SU-DHL-6 (cell line): Measurements from ENCODE around the gene CNTROB.

ENCODE experiments used
- H2AFZ ChIP-seq: fragments of 200-600 bp; sonication (generic); 2 replicates; pipeline ENCODE4 v1.6.1; 2014; ENCODE audit warnings: low read depth, mild to moderate bottlenecking, moderate library complexity, mixed read lengths, antibody characterized with exemption, low read length; ENCODE audit not compliant: severe bottlenecking
- H3F3A ChIP-seq: fragments of 200-600 bp; shearing (Covaris generic); 2 replicates; pipeline ENCODE4 v1.6.0; 2016; ENCODE audit warnings: antibody characterized with exemption, mild to moderate bottlenecking; ENCODE audit not compliant: insufficient read depth
- H3K27ac ChIP-seq: fragments of 200-600 bp; sonication (generic); 2 replicates; pipeline ENCODE4 v1.5.1; 2016; ENCODE audit warnings: low read depth, mild to moderate bottlenecking, low read length, moderate library complexity, mixed read lengths
- H3K27me3 ChIP-seq: fragments of 200-600 bp; sonication (generic), shearing (Covaris generic); 2 replicates; pipeline ENCODE4 v1.6.0; 2014; ENCODE audit warnings: mild to moderate bottlenecking, low read length
- H3K36me3 ChIP-seq: fragments of 200-600 bp; sonication (generic); 2 replicates; pipeline ENCODE4 v1.6.1; 2014; ENCODE audit warnings: mild to moderate bottlenecking, low read length, mixed read lengths
- H3K4me2 ChIP-seq: fragments of 300-600, 200-600 bp; shearing (Covaris generic), sonication (generic); 2 replicates; pipeline ENCODE4 v1.6.0; 2014; ENCODE audit warnings: low read length, low read depth, mild to moderate bottlenecking; ENCODE audit not compliant: poor library complexity, severe bottlenecking
- H3K4me3 ChIP-seq: fragments of 200-600 bp; sonication (generic); 2 replicates; pipeline ENCODE4 v1.5.1; 2014; ENCODE audit warnings: antibody characterized with exemption, low read length, mild to moderate bottlenecking, mixed read lengths; ENCODE audit not compliant: insufficient read depth, poor library complexity, severe bottlenecking
- H3K79me2 ChIP-seq: fragments of 200-600 bp; sonication (generic); 2 replicates; pipeline ENCODE4 v1.6.1; 2014; ENCODE audit warnings: mild to moderate bottlenecking, low read length, moderate library complexity; ENCODE audit not compliant: insufficient read depth
- H3K9ac ChIP-seq: fragments of 200-600 bp; sonication (generic); 2 replicates; pipeline ENCODE4 v1.7.0; 2014; ENCODE audit warnings: mild to moderate bottlenecking, low read length
- H3K9me2 ChIP-seq: fragments of 200-600 bp; sonication (generic); replicated peaks from 2 replicates; pipeline ENCODE4 v1.6.1; 2014; ENCODE audit warnings: low read length; ENCODE audit not compliant: insufficient read depth
- H3K9me3 ChIP-seq: fragments of 200-600 bp; sonication (generic); 2 replicates; pipeline ENCODE4 v1.6.1; 2014; ENCODE audit warnings: low read length, mixed read lengths; ENCODE audit not compliant: insufficient read depth
- H4K20me1 ChIP-seq: fragments of 200-600 bp; sonication (generic); 2 replicates; pipeline ENCODE4 v1.6.1; 2014; ENCODE audit warnings: low read depth, mild to moderate bottlenecking, antibody characterized with exemption, low read length, moderate library complexity, mixed read lengths
- CTCF ChIP-seq: fragments of 200-600 bp; sonication (generic); IDR thresholded peaks from one replicate; pipeline ENCODE4 v1.5.1; 2017; ENCODE audit warnings: antibody characterized with exemption, mild to moderate bottlenecking, low read length, moderate library complexity; ENCODE audit not compliant: insufficient read depth, poor library complexity, severe bottlenecking
- EZH2phosphoT487 ChIP-seq: fragments of 200-600 bp; sonication (generic), shearing (Covaris generic); conservative IDR thresholded peaks from 2 replicates; pipeline ENCODE4 v1.6.1; 2018; ENCODE audit warnings: mild to moderate bottlenecking, antibody characterized with exemption, low read length, moderate library complexity, mixed read lengths

CNTROB gene

DNA sequence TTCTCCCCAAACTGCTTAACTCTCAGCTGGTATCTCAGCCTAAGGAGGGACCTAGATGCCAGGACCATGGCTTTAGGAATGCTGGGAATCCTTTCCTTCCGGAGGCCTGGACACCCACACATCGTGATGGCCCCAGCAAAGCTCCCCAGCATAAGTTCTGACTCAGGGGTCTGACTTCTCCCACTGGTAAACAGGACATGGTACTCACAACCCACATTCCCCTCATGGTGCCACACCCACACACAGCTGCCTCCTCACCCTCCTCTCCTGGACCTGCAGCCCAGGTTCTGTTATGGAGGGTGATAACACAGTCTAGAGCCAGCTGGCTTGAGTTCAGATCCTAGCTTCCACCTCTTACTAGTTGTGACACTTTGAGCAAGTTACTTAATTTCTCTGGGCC, 15.2 kb upstream of the CNTROB start:
- no peak overlapping the region for H3K4me3 ChIP-seq
- no peaks in the 10 kb centered on the region for H3K9me3 ChIP-seq
- H3K9me2 ChIP-seq: no peaks in the 10 kb centered on the region
- H3K36me3 ChIP-seq: no peaks in the 10 kb centered on the region
- H3K9ac ChIP-seq: no peak overlapping the region
- TF ChIP-seq CTCF (no peak), EZH2phosphoT487 (no peak)
- peaks cover 18% of the 10 kb centered on the region for H3F3A ChIP-seq
- H3K4me2 ChIP-seq: no peak overlapping the region
- H4K20me1 ChIP-seq: no peaks in the 10 kb centered on the region
- H3K27me3 ChIP-seq: no peaks in the 10 kb centered on the region
- H3K27ac ChIP-seq: no peak overlapping the region
- peaks cover 6% of the 10 kb centered on the region; the same call in 1 of the 2 replicates for H3K79me2 ChIP-seq
- H2AFZ ChIP-seq: no peak overlapping the region

DNA sequence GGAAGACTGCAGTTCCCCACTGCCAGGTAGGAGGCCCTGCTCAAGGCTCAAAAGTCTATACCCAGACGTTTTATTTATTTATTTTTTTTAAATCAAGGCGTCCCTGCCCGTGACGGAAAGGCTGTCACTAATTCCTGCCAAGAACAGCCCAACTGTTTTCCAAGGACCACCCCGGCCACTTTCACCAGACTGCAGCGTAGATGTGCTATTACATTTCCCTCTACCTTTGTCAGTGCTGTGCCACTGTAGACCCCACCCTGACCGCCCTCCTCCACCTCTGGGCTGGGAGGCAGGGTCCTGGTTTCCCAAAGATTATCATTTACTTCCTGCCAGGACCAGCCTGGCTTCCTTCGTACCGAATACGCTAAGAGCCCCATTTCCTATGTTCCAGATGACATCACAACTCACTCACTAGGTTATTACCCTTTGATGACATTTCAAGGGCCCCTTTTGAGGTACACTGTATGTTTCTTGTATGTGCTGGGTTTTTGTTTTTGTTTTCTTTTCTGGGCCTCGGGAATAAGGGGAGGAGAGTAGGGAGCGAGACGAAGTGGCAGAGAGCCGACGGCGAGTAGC, 9.6 kb upstream of the CNTROB start:
- Histone ChIP-seq H3F3A (no peaks in the 10 kb centered on the region), H3K9me2 (no peaks in the 10 kb centered on the region), H3K27me3 (no peaks in the 10 kb centered on the region), H3K79me2 (no peaks in the 10 kb centered on the region), H3K4me3 (no peak overlapping the region), H2AFZ (peak overlapping the region; percentile 7), H3K9me3 (no peaks in the 10 kb centered on the region), H4K20me1 (no peaks in the 10 kb centered on the region), H3K36me3 (no peaks in the 10 kb centered on the region), H3K27ac (no peak overlapping the region), H3K4me2 (peak overlapping the region; percentile 19), H3K9ac (peak overlapping the region; percentile 13; the same call in 1 of the 2 replicates)
- no peak for TF ChIP-seq CTCF
- TF ChIP-seq EZH2phosphoT487: no peak

DNA sequence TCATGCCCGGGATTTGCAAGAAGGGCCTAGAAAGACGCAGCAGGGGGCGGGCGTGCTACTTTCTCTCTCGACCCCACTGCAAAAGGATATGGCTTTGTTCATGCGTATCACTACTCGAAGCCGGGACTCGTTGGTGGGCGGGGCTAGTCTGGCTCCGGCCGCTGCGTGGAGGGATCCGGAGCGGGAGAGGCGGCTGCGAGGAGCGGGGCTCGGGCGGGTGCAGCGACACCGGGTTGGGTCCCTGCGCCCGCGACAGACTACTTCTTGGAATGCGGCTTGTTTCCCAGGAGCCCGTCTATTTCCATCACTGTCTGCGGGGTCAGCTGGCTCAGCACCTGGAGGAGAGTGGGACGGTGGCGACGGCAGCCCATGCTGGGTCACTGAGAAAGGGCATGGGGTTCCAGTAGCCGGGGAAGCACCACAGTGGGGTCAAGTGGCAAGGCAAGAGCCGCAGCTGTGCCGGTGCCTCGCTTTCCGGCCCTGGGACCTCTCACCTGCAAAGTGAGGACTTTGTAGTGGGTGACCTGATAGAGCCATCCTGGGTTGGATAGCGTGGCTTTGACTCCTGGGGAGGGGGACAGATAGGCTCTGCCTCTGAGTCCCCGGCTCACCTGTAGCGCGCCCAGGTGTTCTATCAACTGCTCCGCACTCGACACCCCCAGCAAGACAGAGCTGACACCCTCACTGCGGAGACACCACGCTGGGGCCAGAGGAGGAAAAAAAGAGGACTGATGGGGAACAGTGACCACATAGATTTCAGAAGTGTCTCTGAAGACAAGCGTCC, 9.0 kb upstream of the CNTROB start:
- Histone ChIP-seq H3K4me2 (peak overlapping the region; percentile 19), H2AFZ (peak overlapping the region; percentile 7)

More for the DNA sequence above, 9.0 kb upstream of the CNTROB start:
- no peak for TF ChIP-seq CTCF
- H3K4me3 ChIP-seq: no peak overlapping the region
- no peaks in the 10 kb centered on the region for H3K27me3 ChIP-seq
- no peaks in the 10 kb centered on the region for H3K36me3 ChIP-seq
- no peaks in the 10 kb centered on the region for H4K20me1 ChIP-seq
- no peaks in the 10 kb centered on the region for H3F3A ChIP-seq
- peak overlapping the region; percentile 13; the same call in 1 of the 2 replicates for H3K9ac ChIP-seq
- no peak overlapping the region for H3K27ac ChIP-seq
- no peaks in the 10 kb centered on the region for H3K9me2 ChIP-seq
- no peaks in the 10 kb centered on the region for H3K79me2 ChIP-seq
- no peaks in the 10 kb centered on the region for H3K9me3 ChIP-seq
